GM12801 (cell line): ENCODE measurements around the gene RNF4.

Source experiments
- CTCF ChIP-seq: IDR thresholded peaks from one replicate; pipeline ENCODE4 v1.5.1; 2011; ENCODE audit warnings: control low read depth; ENCODE audit not compliant: insufficient read length; ENCODE audit errors: extremely low read depth

The RNF4 gene

GRCh38 chr4:2441393-2442174 is 27.3 kb upstream of the RNF4 start:
- TF ChIP-seq CTCF: no peak

- no peak for TF ChIP-seq CTCF
Measured at GRCh38 chr4:2442175-2442993, 26.5 kb upstream of the RNF4 start.

GRCh38 chr4:2443061-2443730 is 25.7 kb upstream of the RNF4 start:
- TF ChIP-seq CTCF: no peak

GRCh38 chr4:2443956-2444740 is 24.8 kb upstream of the RNF4 start:
- TF ChIP-seq CTCF: no peak

GRCh38 chr4:2445130-2445529 is 23.8 kb upstream of the RNF4 start:
- TF ChIP-seq CTCF: no peak

GRCh38 chr4:2445571-2445970 is 23.3 kb upstream of the RNF4 start:
- no peak for TF ChIP-seq CTCF
